HG02973 (cell line): Measurements from ENCODE around the gene MLF1.

Experiments
- ATAC-seq: cut with Tn5 transposase; IDR thresholded peaks from one replicate; pipeline ENCODE4 v1.9.1; 2021; ENCODE audit warnings: moderate library complexity; ENCODE audit not compliant: unreplicated experiment

The MLF1 gene

DNA sequence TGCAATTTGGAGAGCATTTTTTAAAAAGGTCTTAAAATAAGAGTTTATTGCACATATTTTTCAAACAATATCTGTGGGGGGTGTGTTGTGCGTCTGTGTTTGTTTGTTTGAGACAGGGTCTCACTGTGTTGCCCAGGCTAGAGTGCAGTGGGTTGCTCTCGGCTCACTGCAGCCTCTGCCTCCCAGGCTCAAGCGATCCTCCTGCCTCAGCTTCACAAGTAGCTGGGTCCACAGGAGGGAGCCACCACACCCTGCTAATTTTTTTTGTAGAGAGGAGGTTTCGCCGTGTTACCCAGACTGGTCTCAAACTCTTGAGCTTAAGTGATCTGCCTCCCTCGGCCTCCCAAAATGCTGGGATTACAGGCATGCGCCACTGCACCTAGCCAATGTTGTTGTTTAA is 2.7 kb downstream of the MLF1 start:
- ATAC-seq, result no peak

DNA sequence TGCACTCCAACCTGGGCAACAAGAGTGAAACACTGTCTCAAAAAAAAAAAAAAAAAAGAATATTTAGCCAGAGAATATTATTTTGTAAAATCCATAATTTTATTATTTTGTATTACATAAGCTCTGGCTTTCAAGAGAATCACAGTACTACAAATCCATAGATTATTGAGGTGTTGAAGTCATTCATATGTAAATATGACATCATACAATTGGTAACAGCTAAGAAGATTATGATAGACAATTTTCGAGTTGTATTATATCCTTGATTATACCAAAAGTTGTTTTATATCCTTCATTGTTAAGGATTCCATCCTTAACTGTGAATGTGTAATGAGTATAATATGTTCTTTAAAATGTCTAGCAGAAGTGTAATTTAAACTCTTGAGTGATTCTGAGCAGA is 3.7 kb downstream of the MLF1 start:
- ATAC-seq, result no peak

DNA sequence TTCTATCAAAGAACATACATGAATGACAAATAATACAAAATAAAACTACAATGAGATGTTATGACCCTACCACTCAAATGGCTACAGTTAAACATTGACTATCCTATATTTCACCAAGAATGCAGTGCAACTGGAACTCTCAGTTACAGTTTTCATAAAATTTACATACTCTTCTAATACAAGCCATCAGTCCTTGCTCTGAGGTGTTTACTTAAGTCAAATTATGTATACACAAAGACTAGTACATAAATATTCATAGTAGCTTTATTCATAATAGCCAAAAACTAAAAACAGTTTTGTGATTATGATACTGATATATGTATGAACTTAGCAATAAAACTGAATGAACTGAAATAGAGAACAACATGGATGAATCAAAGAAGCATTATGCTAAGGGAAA is 19.2 kb downstream of the MLF1 start:
- no peak for ATAC-seq

DNA sequence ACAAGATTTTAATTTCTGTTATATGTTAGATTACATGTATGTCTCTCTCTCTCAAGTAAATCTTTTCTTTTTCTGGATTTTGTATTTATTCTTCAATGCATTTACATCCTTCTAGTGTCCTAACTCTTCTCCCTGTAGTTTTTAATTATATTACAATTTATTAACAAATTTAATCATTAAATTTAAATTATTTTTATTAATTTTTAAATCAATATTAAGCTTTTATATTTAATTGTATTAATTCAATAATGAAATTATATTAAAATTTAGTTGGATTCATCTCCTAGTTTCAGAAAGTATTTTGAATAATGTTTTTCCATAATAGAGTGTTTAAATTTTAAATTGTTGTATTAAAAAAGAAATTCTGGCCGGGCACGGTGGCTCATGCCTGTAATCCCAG is 29.8 kb downstream of the MLF1 start:
- no peak for ATAC-seq

GRCh38 chr3:158602227-158602626 is 31.2 kb downstream of the MLF1 start:
- no peak for ATAC-seq

- ATAC-seq, result no peak
Measured at GRCh38 chr3:158617982-158618875, 47.2 kb downstream of the MLF1 start.

DNA sequence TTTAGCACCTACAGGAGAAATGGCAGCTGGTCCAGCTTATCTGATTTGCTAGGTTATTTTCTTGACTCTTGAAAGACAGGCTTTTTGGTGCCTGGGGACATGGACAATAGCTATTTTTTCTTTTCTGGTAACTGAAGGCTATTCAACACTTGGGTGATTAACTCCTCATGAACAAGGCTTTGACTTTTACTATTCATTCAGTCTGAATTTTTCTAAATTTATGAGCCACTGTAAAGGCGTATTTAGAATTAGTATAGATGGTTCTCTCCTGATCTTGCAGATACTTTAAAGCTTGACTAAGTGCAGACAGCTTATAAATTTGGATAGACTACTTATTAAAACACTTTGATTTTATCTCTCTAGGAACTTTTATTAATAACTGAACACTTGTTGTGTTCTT is 54.9 kb downstream of the MLF1 start:
- no peak for ATAC-seq

DNA sequence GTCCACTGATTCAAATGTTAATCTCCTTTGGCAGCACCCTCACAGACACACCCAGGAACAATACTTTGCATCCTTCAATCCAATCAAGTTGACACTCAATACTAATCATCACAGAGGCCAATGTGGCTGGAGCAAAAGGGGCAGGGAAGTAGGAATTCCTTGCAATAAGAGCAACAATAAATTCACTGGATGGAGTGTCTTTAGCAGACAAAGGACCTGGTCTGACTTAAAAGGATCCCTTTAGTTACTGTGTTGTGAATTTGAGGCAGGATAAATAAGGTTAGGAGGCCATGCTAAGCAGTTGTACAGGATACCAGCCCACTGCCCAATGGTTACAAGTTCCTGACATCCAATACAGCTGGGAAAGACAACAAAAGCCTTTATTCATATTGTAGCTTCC is 61.0 kb downstream of the MLF1 start:
- no peak for ATAC-seq

DNA sequence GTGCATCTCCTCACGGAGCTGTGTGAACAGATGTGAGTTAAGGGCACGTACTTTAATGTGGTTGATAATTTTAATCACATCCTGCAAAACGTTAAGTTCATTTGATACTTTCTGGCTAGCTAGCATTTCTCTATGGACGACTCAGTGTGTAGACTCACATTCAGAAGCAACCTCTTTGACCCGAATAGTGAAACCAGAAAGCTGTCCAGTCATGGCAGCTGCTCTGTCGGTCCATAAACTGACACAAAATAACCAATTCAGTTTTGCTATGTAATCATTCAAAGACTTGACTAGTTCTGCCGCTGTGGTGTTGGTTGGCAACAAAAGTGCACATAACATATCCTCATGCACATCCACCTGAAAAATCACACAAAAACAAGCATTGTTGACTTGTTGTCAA is 69.7 kb downstream of the MLF1 start:
- no peak for ATAC-seq

DNA sequence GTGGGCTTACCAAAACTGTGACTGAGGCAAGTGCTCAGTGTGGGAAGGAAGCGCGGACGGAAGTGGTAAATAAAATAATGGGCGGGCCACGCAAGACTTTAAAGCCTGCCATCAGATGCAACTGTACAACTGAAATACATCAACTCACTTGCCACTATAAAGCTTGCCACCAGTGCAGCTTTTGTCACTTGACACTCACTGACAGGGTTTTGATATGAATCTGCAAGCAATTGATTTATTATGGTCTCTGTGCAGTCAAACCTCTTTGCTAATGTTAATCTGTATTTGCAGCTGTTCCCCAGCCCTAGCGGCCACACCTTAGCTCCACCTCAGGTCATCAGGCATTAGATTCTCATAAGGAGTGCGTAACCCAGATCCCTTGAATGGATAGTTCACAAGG is 71.0 kb downstream of the MLF1 start:
- no peak for ATAC-seq

- no peak for ATAC-seq
Measured at GRCh38 chr3:158642474-158643210, 71.6 kb downstream of the MLF1 start.

DNA sequence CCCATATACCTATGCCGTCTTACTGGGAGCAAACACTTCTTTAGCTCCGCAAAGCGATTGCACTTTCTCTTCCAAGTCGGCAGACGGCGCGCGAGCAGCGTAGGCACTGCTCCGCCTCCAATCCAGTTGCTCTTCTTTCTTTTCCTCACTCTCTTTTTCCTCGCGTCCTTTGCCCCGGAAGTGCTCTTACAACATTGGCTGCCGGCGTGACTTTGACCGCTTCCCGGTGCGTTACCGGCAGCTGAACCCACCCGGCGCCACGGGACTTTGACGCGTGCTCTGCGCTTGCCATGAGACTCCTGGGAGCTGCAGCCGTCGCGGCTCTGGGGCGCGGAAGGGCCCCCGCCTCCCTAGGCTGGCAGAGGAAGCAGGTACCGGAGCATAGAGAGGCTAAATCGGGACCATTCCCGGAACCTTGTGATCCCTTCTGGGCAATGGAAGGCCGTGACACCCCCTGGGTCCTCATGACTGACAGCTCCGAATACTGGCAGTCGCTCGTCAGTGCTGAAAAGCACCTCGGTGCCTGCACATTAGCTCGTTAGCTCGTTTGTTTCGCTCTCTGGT is 73.4 kb downstream of the MLF1 start, which contains the start of gene GFM1:
GFM1 (plus strand) TSS at position 183 of the 564 bp plus-strand sequence; CDS start at position 291, 108 bp downstream.
- ATAC-seq, result peak; percentile 99

GRCh38 chr3:158649791-158650190 is 78.8 kb downstream of the MLF1 start:
- ATAC-seq, result no peak

DNA sequence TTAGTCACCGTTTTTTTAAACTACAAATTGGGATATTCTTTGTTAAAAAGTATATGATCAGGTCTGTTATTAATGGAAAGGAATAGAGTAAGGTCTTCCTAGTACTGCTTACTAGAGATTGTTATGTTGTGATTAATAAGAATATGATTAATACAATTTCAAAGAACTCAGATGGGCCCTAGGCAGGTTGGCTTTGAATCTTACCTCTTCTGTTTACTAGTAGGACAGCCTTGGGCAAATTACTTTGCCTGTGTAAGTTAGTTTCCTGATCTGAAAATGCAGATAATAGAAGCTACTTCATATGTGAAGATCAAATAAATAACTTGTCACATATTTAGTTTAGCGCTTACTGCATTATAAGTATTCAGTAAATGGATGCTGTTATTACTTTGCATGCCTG is 80.2 kb downstream of the MLF1 start:
- ATAC-seq, result no peak

DNA sequence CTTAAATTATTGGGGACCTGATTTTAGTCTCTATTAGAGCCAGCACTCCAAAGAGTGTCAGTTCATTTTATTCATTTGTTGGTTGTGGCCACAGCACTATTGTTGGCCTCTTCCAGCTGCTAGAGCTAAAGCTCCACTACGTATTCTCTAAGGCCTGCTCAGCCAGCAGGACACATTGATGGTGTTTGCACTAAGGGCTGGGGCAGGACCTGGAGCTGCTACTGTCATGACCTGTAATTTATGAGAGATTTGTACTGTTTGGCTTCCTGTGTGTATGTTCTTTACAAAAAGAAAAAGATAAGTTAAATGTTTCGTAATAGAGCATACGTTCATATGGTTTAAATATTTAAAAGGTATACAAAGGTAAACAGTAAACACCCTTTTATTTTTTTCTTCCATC is 81.5 kb downstream of the MLF1 start:
- no peak for ATAC-seq
